GM21825 (cell line): Measurements from ENCODE around the gene HLTF.
A peak's percentile ranks its signal among the peaks of the same experiment; 100 is the strongest.

ENCODE experiments used
- ATAC-seq: cut with Tn5 transposase; IDR thresholded peaks from one replicate; pipeline ENCODE4 v1.9.1; 2021; ENCODE audit warnings: mild to moderate bottlenecking, moderate library complexity; ENCODE audit not compliant: unreplicated experiment

Gene HLTF

GRCh38 chr3:149087208-149087607 is 875 bp upstream of the HLTF start:
- ATAC-seq, result no peak

- peak; percentile 27 for ATAC-seq
These were observed 503 bp downstream of the HLTF start for GRCh38 chr3:149085828-149086231.

GRCh38 chr3:149081772-149082171 is 4.6 kb downstream of the HLTF start:
- ATAC-seq, result no peak

GRCh38 chr3:149080699-149081091 is 5.6 kb downstream of the HLTF start:
- ATAC-seq, result no peak

DNA sequence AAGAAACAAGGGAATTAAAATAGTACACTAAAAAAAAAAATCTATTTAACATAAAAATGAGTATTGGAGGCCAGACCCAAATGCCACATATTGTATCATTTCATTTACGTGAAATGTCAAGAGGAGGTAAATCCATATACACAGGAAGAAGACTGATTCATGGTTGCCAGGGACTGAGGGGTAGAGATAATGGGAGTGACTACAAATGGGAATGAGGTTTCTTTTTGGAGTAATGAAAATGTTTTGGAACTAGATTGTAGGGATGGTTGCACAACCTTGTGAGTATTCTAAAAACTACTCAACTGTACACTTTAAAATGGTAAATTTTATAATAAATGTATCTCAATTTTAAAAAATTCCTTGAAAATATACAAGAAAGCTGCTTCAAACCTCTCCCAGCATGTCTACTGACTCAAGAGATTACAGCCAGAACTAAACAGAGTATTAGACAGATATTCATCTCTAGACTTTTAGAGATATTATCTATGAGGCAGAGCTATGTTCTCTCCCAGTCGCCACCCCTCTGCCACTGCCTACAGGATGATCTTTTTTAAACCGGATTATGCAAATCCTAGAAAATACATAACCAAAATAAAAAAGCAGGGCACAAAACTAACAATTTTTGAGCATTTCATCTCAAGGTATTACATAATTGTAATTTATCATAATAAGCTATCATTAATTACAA is 6.2 kb downstream of the HLTF start:
- ATAC-seq, result no peak

- no peak for ATAC-seq
These were observed 8.7 kb downstream of the HLTF start for GRCh38 chr3:149077628-149078027.

DNA sequence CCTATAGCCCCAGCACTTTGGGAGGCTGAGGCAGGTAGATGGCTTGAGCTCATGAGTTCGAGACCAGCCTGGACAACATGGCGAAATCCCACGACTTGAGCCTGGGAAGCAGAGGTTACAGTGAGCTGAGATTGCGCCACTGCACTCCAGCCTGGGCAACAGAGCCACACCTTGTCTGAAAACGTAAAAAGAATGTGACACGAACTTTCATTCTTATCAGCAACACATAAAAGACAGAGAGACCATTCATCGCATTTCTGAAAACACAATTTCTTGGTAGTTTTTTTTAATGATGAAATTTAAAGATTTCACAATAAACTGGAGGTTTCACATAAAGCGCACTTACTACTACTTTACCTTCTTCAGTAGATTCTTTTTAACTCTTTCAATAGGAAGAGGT is 18.4 kb downstream of the HLTF start:
- ATAC-seq, result no peak

DNA sequence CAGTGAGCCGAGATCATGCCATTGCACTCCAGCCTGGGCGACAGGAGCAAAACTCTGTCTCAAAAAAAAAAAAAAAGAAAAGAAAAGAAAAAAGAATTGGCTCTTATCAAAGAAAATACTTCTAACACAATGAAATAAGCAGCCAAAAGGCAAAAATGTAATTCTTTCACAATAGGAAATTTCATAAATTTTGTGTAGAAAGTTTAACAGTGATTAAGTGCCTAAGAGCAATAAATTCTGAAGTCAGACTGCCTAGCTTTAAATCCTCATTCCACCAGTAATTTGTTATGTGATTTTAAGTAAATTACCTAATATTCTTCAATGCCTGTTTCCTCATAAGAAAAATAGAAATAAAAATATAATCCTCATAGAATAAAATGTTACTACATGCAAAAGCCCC is 24.6 kb downstream of the HLTF start:
- ATAC-seq, result no peak

GRCh38 chr3:149058602-149059001 is 27.7 kb downstream of the HLTF start:
- no peak for ATAC-seq

DNA sequence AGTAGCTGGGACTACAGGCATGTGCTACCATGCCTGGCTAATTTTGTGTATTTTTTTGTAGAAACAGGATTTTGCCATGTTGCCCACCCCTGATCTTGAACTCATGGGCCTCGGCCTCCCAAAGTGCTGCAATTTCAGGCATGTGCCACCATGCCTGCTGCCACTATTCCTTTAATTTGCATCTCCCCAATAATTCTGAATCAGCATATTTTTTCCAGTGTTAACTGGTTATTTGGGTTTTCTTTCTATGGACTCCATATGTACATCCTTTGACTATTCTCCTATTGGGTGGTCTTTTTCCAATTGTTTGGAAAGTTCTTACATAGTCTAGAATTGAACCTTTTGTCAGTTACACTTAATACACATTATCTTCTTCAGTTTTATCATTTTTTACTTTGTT is 28.1 kb downstream of the HLTF start:
- ATAC-seq, result no peak

DNA sequence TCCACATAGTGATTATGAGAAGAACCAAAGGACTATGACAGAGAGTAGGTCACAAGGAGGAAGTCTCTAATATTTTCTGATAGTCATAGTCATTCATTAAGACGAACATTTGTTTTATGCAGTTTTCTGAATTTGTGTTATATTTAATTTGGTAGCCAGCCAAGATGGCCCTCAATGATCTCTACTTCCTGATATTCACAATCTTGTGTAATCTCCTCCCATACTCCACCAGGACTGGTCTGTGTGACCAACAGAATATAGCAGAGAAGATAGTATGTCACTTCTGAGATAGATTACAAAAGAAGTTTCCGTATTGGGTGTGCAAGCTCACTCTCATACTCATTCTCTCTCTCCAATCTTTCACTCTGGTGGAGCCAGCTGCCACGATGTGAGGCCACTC is 30.8 kb downstream of the HLTF start:
- no peak for ATAC-seq

DNA sequence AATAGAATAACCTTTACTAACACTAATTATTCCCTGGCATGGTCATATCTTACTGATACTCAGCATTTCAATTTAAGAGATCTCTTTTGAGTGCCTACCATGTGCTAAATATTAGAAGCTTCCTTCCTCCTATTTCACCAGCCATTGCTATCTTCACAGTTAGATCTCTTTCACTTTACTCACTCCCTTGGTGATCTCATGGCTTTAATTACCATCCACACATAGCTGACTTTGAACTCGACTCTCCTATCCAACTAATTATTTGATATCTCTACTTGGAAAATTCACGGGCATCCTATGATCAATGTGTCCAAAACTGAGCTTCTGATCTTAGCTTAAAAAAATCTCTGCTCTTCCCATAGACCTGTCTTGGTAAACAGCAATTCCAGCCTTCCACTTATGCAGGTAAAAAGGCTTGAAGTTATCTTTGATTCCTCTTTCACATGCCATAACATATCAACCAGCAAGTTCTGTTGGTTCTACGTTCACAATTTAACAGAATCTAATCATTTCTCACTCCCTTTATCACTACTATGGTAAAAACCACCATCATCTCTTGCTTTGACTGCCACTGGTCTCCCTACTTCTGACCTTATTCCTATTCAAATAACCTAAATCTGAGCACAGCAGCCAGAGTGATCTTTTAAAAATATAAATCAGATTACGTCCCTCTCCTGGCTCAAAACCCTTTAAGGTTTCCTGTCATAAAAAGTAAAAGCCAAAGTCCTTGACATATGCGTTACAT is 41.8 kb downstream of the HLTF start:
- no peak for ATAC-seq

GRCh38 chr3:149042789-149043386 is 43.4 kb downstream of the HLTF start:
- ATAC-seq, result peak; percentile 91

DNA sequence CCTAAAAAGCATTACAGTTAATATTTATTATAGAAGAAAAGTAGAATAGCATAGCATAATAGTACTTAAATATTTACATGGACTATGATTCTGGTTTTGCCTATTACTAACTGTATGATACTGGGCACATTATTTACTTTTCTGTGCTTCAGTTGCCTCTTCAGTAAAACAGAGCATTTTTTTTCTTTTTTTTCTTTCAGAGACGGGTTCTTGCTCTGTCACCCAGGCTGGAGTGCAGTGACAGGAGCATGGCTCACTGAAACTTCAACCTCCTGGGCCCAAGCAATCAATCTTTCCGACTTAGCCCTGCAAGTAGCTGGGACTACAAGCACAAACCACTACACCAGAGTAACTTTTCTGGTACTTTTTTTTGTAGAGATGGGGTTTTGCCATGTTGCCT is 48.0 kb downstream of the HLTF start:
- ATAC-seq, result no peak

DNA sequence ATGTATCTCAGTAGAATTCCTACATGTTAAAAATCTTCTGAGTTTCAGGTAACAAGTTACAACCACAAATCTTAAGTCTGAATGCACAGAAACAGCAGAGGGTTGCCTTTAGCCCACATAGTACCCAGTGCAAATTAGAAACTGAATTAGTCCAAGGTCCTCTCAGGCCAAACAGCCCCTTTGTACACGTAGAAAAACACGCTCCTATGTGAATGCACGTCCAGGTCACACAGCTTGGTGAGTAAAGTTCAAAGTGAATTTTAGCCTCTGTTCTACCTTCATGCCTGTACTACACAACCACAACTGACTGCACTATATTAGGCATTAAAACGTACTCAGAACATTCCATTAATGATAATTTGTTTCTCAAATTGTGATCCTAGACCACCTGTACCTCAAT is 48.6 kb downstream of the HLTF start:
- no peak for ATAC-seq

- no peak for ATAC-seq
These were observed 55.2 kb downstream of the HLTF start for GRCh38 chr3:149031096-149031495.

DNA sequence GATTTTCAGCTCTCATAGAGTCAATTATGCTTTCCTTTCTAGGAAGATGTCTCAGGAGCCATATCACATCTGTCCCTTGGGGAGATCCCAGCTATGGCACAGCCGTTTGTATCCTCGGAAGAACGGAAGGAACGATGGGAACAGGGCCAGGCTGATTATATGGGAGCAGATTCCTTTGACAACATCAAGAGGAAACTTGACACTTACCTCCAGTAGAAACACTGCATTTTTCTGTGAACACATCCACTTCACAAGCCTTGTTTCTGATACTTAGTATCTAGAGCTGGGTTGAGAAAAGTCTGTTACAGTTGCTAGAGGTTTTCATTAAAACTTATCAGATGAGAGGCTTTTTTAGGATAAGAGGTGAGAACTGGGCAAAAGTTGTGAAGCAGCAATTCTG is 59.6 kb downstream of the HLTF start:
- ATAC-seq, result no peak

DNA sequence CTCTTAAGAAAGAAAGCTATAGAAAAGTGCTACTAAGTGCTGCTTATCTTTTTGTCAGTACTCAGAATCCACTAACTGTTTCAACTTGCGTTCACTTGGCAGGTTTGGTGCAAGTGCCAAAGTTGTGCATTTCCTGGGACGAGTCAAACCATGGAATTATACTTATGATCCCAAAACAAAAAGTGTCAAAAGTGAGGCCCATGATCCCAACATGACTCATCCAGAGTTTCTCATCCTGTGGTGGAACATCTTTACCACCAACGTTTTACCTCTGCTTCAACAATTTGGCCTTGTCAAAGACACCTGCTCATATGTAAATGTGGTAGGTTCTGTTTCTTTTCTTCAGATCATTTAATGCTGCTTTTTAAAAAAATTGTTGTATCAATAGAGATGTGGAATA is 62.4 kb downstream of the HLTF start:
- no peak for ATAC-seq

DNA sequence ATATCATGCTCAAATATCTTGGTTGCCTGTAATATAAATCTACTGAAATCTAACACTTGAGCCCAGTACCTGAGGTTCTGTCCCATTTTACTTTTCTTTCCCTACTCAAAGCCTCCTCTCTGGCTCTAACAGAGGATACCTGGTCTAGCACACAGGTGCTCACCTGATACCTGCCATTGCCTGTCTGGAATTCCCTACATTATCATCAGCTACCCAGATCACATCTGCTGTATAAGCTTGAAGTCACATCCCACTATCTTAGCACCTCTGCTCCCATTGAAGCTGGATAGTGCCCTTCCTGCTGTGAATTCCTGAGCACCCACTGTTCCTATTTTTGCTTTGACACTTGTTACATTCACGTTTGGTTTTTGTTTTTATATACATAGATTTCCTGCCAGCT is 64.5 kb downstream of the HLTF start:
- ATAC-seq, result no peak

GRCh38 chr3:149020839-149021252 is 65.5 kb downstream of the HLTF start:
- ATAC-seq, result no peak

DNA sequence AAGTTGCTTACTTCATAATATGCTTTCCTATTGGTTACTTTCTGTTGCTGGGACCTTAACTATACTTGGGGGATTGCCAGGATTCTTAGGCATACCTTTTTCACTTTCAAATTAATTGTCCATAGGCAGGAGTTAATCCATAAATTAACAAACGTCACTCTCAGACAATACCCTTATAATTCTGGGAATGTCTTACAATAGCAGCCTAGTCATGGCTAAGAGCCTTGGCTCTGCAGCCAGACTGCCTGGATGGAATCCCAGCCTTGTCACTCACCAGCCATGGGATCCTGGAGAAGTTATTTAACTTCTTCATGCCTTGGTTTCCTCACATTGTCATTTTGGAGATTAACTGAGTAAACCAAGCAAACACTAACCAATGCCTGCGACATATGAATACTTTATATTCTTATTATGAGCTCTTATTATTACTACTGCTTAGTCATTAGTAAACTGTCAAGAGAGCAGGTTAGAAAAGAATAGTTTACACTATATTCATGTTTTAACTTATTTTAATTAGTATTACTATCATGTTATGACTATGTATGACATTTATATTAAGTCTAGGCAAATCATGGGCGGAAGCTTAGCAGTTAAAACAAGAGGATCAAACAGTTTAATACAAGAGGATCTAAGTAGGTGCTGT is 66.0 kb downstream of the HLTF start:
- no peak for ATAC-seq

DNA sequence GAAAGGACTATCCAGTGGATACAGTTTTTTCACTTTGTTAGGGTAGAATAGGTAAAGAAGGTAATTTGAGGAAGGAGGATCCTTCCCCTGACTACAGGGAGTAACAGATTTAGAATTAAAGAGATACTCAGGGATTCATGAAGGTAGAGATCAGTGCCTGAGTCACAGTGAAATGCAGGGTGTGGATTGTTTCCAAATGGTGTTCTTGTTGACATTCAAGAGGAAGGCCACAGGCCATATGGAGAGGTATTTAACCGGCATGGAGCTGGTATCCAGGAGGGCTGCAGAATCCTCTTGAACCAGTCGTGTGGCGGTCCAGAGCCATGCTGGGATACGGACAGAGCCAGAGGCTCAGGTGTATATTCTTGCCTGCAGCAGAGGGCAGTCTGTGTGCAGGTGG is 66.8 kb downstream of the HLTF start:
- ATAC-seq, result no peak
